Activated CD8-positive, alpha-beta memory T cell treated with anti-CD3 and anti-CD28 coated beads, Interleukin-2, amount 50 U/mL, for 1 hour (primary cell): ENCODE results near the gene SIPA1L3.
"Not testable (repeated sequence)": the region's sequence is repeated elsewhere in the genome, so short reads cannot be mapped to it uniquely, and the experiment has no call there.

Source experiments
- DNase-seq: peaks from one replicate; pipeline ENCODE4 v3.0.0-alpha.2; 2020; ENCODE audit errors: extremely low read depth

SIPA1L3 gene

GRCh38 chr19:38213469-38213868 is 306.5 kb downstream of the SIPA1L3 start:
- no peak for DNase-seq

GRCh38 chr19:38213911-38214625 is 307.1 kb downstream of the SIPA1L3 start:
- DNase-seq = peak; percentile 67

- no peak for DNase-seq
Measured at GRCh38 chr19:38216785-38217641, 310.0 kb downstream of the SIPA1L3 start.

DNA sequence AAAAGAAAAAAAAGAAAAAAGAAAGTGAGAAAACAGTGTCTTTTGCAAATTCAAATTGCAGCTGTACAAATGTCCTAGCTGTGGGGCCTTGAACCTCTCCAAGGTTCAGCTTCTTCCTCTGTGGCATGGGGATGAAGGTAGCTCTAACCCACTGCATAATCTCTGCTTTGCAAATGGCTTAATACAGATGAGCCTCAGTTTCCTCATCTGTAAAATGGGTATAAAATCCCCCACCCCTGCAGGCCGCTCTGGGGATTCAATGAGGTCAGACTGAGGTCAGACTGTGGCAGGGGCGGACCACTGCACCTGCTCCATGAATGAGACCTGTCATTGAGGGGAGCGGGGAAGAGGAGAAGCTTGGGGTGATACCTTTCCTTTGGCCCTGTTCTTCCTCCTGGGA is 311.2 kb downstream of the SIPA1L3 start:
- DNase-seq = no peak

DNA sequence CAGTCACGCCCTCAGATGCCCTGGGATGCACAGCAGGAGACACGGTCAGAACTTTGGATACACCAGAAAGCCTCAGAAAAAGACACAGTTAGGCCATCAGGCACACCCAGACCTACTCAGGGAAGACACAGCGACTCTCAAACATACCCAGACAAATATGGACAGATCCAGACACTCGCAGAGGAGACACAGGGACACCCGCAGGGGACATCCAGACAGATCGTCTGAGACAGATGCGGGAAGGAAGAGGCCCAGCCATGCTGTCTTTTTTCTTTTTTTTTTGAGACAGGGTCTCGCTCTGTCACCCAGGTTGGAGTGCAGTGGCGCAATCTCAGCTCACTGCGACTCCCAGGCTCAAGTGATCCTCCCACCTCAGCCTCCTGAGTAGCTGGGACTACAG is 312.2 kb downstream of the SIPA1L3 start:
- DNase-seq = no peak

DNA sequence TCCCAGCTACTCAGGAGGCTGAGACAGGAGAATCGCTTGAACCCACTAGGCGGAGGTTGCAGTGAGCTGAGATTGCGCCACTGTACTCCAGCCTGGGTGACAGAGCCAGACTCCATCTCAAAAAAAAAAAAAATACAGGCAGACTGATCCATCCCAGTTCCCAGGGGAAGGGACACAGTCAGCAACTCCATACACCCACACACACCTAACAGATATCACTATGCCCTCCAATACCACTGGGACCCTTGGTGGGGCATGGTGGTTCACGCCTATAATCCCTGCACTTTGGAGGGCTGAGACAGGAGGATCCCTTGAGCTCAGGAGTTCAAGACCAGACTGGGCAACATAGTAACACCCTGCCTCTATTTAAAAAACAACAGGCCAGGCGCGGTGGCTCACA is 314.4 kb downstream of the SIPA1L3 start:
- no peak for DNase-seq

DNA sequence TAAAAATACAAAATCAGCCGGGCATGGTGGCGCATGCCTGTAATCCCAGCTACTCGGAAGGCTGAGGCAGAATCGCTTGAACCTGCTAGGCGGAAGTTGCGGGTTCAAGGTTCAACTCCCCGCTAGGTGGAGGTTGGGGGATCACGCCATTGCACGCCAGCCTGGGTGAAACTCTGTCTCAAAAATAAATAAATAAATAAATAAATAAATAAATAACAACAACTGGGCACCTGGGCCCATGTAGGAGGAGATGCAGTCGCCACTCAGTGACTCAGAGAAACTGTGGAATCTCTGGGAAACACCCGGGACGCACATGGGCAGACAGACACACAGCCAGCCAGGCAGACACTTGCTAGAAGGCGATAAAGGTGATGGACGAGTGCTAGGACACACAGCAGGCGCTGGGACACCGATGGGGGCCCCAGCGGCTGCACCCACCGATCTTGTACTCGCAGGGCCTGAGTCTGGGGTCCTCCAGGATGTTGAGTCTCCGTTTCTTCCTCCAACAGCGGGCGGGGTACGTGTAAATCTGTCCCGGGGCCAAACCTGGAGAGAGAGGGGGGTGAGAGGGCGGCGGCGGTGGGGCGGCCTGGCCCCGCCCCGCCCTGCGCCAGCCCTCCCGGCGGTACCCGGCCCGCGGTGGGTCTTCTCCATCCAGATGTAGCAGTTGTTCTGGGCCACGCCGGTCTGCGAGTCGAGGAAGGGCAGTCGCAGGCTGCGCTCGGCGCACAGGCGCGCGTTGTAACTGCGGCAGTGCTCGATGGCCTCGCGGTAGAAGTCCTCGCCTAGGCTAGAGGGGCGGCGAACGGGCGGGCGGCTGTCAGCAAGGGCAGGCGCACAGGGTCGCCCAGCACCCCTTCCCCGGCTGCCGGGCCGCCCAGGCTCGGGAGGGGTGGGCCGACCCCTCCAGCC is 315.2 kb downstream of the SIPA1L3 start:
- no peak for DNase-seq

- no peak for DNase-seq
Measured at GRCh38 chr19:38223119-38223523, 316.1 kb downstream of the SIPA1L3 start.

DNA sequence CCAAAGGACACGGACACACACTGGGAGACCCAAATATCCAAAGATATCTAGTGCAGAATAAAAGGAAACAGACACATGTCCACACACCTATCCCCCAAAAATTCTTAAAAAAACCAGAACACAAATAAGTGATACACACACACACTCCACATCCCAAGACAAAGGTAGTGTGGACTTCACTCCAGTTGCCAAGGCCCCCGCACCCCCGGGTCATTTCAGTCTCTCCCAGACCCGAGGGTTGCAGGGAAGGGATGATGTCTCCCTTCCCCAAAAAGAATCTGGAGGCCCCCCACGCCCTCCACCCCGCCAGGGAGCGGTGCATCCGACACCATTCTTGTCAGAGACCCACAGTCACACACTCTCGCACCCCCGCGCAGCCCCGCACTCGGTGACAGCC is 316.6 kb downstream of the SIPA1L3 start:
- DNase-seq = no peak

GRCh38 chr19:38224014-38224862 is 317.2 kb downstream of the SIPA1L3 start, which contains the start of gene DPF1:
Gene DPF1 (minus strand): TSS chr19:38224222. CDS start chr19:38224142, 80 bp downstream.
- no peak for DNase-seq

- not testable (repeated sequence) for DNase-seq
Measured at GRCh38 chr19:38224863-38225218, 317.8 kb downstream of the SIPA1L3 start.

DNA sequence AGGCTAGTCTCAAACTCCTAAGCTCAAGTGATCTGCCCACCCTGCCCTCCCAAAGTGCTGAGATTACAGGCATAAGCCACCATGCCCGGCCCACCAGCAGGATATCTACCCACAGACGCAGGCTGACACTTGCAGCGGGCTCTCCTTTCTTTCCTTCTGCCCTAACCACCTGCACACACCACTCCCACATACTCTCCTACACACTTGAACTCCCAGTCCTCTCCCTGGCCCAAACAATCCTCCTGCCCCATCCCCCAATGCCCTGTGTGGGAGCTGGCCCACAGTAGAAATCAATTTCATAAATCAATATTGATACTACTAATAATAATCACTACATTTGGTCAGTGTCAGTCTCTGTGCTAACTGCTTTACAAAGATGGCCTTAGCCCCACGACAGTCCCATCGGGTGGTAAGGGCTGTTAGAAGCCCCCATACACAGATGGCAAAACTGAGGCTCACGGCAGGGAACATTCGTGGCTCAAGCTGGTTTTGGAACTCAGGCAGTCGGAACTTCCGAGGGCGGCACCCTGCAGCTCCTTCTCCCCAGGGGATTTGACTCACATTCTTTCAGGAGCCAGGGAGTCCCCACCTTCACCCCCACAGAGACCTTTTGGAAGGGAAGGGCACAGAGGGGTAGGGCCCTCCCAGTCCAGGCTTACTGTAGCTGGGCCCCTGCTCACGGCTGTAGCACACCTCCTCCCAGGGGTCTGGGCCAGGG is 320.4 kb downstream of the SIPA1L3 start:
- no peak for DNase-seq

DNA sequence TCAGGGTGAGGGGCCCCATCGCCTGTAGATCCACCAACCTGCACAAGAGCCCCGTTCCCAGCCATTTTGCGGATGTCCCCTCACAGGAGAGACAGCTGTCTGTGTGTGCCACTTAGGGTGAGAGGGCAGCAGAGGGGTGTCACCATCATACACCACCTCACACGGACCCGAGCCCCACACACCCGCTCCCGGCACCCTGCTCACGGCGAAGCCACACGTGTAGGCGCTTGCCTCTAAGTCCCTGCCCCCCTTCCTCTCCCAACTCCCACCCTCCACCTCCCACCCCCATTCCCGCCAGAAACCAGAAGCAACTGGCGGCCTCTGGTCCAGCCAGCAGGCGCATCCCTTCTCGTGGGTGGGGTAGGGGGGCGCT is 321.0 kb downstream of the SIPA1L3 start:
- DNase-seq = no peak

DNA sequence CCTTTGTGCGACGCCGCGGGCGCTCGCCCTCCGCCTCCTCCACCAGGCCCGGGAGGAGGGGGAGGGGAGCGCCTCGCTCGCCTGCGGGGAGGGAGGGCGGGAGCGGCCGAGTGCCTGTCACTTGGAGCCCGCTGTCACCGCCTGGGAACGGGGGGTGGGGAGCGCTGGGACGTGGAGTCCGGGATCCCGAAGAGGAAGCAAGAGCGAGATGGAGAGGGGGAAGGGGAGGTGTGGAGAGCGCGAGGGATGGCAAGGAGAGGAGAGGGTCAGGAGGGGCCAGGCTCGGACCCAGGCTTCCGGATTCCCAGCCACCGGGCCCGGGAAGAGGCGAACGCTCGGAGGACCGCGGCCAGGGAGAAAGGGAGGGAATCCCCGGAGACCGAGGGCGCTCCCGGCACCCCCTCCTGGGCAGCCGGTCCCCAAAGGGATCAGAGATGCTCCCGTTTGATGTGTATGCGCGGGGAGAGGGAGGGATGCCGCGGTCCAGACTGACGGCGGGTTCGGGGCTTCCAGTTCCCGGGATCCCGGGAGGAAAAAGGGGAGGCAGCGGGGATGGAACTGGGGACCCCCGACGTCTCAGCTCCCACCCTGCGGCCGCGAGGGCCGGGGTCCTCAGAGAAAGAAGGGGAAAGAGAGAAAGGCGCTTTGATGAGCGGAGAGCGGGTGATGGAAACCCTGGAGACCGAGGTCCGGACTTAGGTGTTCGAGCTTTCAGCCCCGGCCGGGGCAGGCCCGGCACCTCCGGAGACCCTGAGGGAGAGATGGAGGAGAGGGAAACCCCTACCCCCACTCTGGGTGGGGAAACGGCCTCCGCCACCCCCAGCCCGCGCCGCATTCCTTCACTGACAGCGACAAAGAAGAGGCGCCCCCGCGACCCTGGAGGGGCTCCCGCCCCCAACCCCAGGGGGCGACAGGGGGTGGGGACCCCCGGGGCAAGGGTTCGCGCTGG is 321.8 kb downstream of the SIPA1L3 start:
- no peak for DNase-seq

GRCh38 chr19:38229585-38230073 is 322.6 kb downstream of the SIPA1L3 start:
- no peak for DNase-seq

- not testable (repeated sequence) for DNase-seq
Measured at GRCh38 chr19:38230506-38231133, 323.6 kb downstream of the SIPA1L3 start.

GRCh38 chr19:38231918-38232317 is 324.9 kb downstream of the SIPA1L3 start:
- DNase-seq = no peak

GRCh38 chr19:38233740-38234251 is 326.8 kb downstream of the SIPA1L3 start:
- DNase-seq = no peak
